Raji (cell line): ENCODE data around the gene KIAA1328.

Experiments
- POLR2A ChIP-seq: IDR thresholded peaks from 2 replicates; pipeline ENCODE4 v1.6.1; 2011; ENCODE audit warnings: low read depth, low read length, control low read depth; ENCODE audit not compliant: insufficient read depth

KIAA1328 gene

GRCh38 chr18:36828630-36829361, at the start of gene KIAA1328, which contains the start of gene TPGS2:
Gene KIAA1328 (plus strand): TSS chr18:36829127. CDS start chr18:36829139, 12 bp downstream.
Gene TPGS2 (minus strand): TSS chr18:36829002. CDS start chr18:36828767, 235 bp downstream.
- peak; percentile 65 for TF ChIP-seq POLR2A

- no peak for TF ChIP-seq POLR2A
Measured at GRCh38 chr18:36780748-36781147, 48.2 kb upstream of the KIAA1328 start.

- no peak for TF ChIP-seq POLR2A
Measured at GRCh38 chr18:36782710-36783109, 46.2 kb upstream of the KIAA1328 start.

- no peak for TF ChIP-seq POLR2A
Measured at GRCh38 chr18:36783792-36784191, 45.1 kb upstream of the KIAA1328 start.

GRCh38 chr18:36786686-36787085, 42.2 kb upstream of the KIAA1328 start:
- no peak for TF ChIP-seq POLR2A

DNA sequence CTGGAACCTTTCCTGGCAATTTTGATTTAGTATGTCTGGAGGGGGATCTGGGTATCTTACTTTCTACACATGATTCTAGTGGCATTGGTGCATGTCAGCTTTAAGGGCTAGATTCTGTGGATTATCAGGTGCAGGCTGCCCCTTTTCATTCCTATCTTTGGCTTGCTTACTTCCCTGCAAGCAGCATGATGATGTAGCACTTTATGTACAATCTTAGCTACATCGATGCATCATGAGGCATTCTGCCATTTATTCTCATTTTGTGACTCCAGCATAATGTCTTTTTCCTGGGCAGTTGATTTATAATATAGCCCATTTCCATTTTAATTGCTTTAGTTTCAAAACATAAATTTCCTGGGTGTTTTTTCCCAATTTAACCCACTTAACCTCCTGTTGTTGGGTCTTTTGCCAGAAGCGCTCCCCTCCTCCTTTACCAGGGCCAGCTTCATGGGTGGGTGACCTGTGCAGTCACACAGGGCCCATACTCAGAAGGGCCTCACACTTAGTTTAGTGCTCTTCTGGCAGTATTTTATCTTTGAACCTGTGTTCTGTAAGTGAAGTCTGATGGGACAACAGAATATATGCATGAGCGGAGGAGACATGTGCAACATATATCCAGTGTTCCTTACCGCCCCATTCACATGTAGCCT, 36.2 kb upstream of the KIAA1328 start:
- TF ChIP-seq POLR2A: no peak

- TF ChIP-seq POLR2A: no peak
Measured at GRCh38 chr18:36798738-36799473, 30.0 kb upstream of the KIAA1328 start.

DNA sequence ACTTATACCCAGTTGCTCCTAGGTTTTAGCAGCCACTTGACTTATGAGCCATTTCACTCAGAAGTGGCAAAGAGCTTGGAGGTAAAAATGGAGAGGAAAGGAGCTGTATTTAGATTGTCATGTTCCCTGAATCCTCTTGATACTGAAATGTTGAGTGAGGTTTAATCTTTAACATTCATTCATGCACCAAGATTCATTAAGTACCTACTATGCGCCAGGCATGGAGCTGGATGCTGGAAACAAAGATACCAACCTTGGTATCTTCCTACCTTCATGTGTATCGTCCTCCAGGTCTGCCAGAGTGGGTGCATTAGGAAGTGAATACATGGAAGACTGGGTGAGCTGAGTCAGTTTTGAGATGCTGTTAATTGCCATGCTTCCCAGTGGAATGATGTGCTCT, 23.8 kb upstream of the KIAA1328 start:
- no peak for TF ChIP-seq POLR2A

GRCh38 chr18:36808681-36809080, 20.2 kb upstream of the KIAA1328 start:
- no peak for TF ChIP-seq POLR2A

DNA sequence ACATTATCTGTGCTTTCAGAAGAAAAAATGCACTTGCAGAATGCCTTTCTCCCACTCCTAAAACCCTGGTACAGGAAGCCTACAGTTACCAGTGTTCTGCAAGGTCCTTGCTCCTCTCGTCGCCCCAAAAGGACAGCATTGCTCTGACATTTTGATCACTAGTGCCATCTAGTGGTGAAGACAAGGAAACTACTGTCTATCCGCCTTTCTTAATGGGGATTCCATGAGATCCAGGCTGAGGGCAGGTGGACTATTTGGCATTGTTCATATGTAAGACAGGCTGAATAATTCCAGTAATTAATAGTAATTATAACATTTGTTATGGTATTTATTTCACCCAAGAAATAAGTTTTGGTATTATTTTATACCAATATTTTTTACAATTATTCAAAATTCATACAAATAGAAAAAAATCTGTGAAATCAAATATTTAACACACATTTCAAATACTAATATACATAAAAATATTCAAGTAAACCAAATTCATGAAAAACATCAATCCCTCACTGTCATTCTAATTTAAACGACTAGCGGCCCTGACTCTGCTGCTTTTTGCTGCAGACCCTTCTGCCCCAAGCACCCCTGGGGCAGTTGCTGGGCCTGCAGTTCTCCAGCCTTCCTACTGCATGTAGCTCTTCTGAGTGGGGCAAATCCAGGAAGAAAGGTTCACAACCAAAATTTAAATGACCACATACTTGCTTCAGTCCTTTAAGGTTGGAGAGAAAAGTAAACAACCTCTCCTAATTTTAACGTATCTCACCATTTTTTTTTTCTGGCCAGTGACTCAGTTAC, 19.1 kb upstream of the KIAA1328 start:
- TF ChIP-seq POLR2A: no peak

DNA sequence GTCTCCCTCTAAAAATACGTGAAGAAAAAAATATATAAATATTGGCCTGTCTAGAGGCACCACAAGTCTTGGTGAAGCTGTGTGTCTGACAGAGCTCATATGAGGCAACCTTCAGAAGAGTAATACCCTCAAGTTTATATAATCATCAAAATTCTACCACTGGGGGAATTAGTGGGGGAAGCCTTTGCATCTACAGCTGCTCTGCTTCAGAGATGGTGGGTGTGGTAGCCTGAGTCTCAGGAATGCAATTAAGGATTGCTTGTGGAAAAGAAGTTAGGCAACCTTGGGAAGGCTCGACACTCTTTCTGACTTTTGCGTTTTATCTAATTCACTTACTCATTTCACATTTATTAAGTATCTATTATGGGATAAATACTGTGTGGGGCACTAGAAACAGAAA, 17.5 kb upstream of the KIAA1328 start:
- TF ChIP-seq POLR2A: no peak

- no peak for TF ChIP-seq POLR2A
Measured at GRCh38 chr18:36811955-36812354, 17.0 kb upstream of the KIAA1328 start.

GRCh38 chr18:36812678-36813077, 16.2 kb upstream of the KIAA1328 start:
- TF ChIP-seq POLR2A: no peak

- no peak for TF ChIP-seq POLR2A
Measured at GRCh38 chr18:36813101-36813775, 15.7 kb upstream of the KIAA1328 start.
